BLaER1 (cell line): ENCODE results near the gene SLC2A14.
"Not testable (repeated sequence)": the region's sequence is repeated elsewhere in the genome, so short reads cannot be mapped to it uniquely, and the experiment has no call there.

Source experiments
- H3K27ac ChIP-seq: shearing (Covaris generic); formaldehyde crosslinking; 2 replicates; pipeline ENCODE4 v1.8.1; 2022
- H3K27me3 ChIP-seq: shearing (Covaris generic); formaldehyde crosslinking; 2 replicates; pipeline ENCODE4 v1.8.1; 2022
- H3K36me3 ChIP-seq: shearing (Covaris generic); formaldehyde crosslinking; 2 replicates; pipeline ENCODE4 v1.8.1; 2022
- H3K4me1 ChIP-seq: shearing (Covaris generic); formaldehyde crosslinking; 2 replicates; pipeline ENCODE4 v1.8.1; 2022
- H3K4me2 ChIP-seq: shearing (Covaris generic); formaldehyde crosslinking; 2 replicates; pipeline ENCODE4 v1.8.1; 2022
- H3K4me3 ChIP-seq: shearing (Covaris generic); formaldehyde crosslinking; 2 replicates; pipeline ENCODE4 v1.8.1; 2022
- H3K9ac ChIP-seq: shearing (Covaris generic); formaldehyde crosslinking; 2 replicates; pipeline ENCODE4 v1.8.1; 2022
- H3K9me3 ChIP-seq: shearing (Covaris generic); formaldehyde crosslinking; 2 replicates; pipeline ENCODE4 v1.8.1; 2022
- H4K20me1 ChIP-seq: shearing (Covaris generic); formaldehyde crosslinking; 2 replicates; pipeline ENCODE4 v1.8.1; 2022
- Cebpa-rat ChIP-seq: shearing (Covaris generic); IDR thresholded peaks from 2 replicates; pipeline ENCODE4 v1.8.1; 2022

SLC2A14 gene

GRCh38 chr12:7832059-7832696 is 40.5 kb downstream of the SLC2A14 start:
- no peak for TF ChIP-seq Cebpa-rat
- no peaks in the 10 kb centered on the region for H3K36me3 ChIP-seq
- H3K9me3 ChIP-seq: no peaks in the 10 kb centered on the region
- no peaks in the 10 kb centered on the region for H4K20me1 ChIP-seq
- no peak overlapping the region for H3K4me2 ChIP-seq
- peaks cover 6% of the 10 kb centered on the region; the same call in 1 of the 2 replicates for H3K4me1 ChIP-seq
- H3K9ac ChIP-seq: no peak overlapping the region
- no peak overlapping the region for H3K27ac ChIP-seq
- no peak overlapping the region for H3K4me3 ChIP-seq
- H3K27me3 ChIP-seq: no peaks in the 10 kb centered on the region

DNA sequence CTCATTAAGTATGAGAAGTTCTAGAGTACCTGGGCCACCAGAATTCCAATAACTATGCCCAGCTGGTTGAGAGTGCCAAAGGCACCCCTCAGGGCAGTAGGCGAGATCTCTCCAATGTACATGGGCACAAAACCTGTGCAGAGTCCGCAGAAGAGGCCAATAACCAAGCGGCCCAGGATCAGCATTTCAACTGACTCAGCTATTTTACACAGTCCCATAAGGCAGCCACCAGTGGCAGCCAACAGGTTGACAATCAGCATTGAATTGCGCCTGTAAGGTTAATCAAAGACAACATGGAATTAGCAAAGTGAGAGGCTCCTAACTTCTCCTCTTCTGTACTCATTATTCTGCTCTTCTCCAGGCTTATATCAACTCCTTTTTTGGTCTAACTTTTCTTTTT is 43.0 kb downstream of the SLC2A14 start:
- not testable (repeated sequence) for H3K36me3 ChIP-seq, H3K4me3 ChIP-seq, H3K9ac ChIP-seq, H3K4me1 ChIP-seq, H3K27me3 ChIP-seq, H4K20me1 ChIP-seq, H3K27ac ChIP-seq, H3K9me3 ChIP-seq, H3K4me2 ChIP-seq

- not testable (repeated sequence) for H3K4me1 ChIP-seq, H3K36me3 ChIP-seq, H3K9me3 ChIP-seq, H3K4me2 ChIP-seq, H3K27me3 ChIP-seq, H3K27ac ChIP-seq, H3K9ac ChIP-seq, H3K4me3 ChIP-seq, H4K20me1 ChIP-seq
These were observed 47.0 kb downstream of the SLC2A14 start for GRCh38 chr12:7825754-7826153.

DNA sequence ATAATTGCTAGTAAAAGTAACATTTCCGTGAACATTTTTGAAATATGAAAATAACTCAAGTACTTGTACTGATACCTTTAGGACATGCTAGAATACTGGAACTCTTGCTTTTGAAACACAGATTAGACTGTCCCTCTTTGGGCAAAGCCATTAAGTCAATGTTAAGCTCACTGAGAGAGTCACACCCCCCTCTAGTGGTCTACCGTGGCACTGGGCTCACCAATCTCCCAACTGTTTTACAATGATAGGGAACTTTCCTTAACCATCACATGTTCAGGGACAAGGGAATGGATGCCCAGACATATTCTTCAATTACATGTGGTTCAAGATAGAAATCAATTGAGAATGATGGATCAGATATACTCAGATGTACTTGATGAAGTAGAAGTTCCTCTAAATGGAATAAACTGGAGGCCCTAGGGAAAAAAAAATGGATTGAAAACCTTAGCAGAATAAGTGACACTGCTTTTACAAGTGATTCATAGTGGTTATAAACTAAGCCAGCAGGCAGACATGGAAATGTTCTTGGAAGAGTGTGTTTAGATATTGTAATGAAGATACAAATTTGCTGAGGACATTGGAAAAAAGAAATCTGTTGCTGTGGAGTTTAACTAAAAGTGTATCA is 65.7 kb downstream of the SLC2A14 start:
- no peaks in the 10 kb centered on the region for H3K9me3 ChIP-seq
- H3K4me1 ChIP-seq: no peaks in the 10 kb centered on the region; the same call in 1 of the 2 replicates
- H3K9ac ChIP-seq: no peak overlapping the region
- no peak overlapping the region for H3K27ac ChIP-seq
- TF ChIP-seq Cebpa-rat: no peak
- H3K27me3 ChIP-seq: no peaks in the 10 kb centered on the region
- H3K36me3 ChIP-seq: no peaks in the 10 kb centered on the region
- H4K20me1 ChIP-seq: no peaks in the 10 kb centered on the region
- no peak overlapping the region for H3K4me3 ChIP-seq
- no peak overlapping the region for H3K4me2 ChIP-seq

DNA sequence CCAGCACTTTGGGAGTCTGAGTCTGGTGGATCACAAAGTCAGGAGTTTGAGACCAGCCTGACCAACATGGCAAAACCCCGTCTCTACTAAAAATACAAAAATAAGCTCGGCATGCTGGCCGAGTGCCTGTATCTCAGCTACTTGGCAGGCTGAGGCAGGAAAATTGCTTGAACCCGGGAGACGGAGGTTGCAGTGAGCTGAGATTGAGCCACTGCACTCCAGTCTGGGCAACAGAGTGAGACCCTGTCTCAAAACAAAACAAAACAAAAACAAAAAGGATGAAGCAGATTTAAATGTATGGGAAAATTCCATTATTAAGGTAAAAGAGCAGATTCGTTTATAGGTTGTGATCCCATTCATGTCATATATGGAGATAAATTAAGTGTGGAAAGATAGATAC is 66.4 kb downstream of the SLC2A14 start:
- not testable (repeated sequence) for H3K4me3 ChIP-seq, H3K4me2 ChIP-seq, H4K20me1 ChIP-seq, H3K27ac ChIP-seq, H3K27me3 ChIP-seq, H3K4me1 ChIP-seq, H3K36me3 ChIP-seq, H3K9me3 ChIP-seq, H3K9ac ChIP-seq

DNA sequence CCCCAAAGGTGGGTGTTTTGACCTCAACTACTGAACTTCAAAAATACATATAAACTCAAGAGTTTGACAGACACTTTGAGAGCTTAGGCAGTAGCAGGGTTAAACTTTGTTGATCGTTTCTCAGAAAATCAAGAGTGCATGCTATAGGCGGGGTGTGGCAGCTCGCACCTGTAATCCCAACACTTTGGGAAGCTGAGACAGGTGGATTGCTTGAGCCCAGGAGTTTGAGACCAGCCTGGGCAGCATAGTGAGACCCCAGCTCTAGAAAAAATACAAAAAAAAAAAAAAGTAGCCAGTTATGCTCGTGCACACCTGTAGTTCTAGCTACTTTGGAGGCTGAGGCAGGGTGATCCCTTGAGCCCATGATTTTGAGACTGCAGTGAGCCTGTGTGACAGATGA is 71.3 kb downstream of the SLC2A14 start:
- Histone ChIP-seq H3K27me3 (no peaks in the 10 kb centered on the region), H3K9ac (no peak overlapping the region), H4K20me1 (no peaks in the 10 kb centered on the region), H3K4me1 (no peaks in the 10 kb centered on the region), H3K9me3 (no peaks in the 10 kb centered on the region), H3K4me2 (no peak overlapping the region), H3K36me3 (no peaks in the 10 kb centered on the region), H3K27ac (no peak overlapping the region), H3K4me3 (no peak overlapping the region)
- TF ChIP-seq Cebpa-rat: no peak

DNA sequence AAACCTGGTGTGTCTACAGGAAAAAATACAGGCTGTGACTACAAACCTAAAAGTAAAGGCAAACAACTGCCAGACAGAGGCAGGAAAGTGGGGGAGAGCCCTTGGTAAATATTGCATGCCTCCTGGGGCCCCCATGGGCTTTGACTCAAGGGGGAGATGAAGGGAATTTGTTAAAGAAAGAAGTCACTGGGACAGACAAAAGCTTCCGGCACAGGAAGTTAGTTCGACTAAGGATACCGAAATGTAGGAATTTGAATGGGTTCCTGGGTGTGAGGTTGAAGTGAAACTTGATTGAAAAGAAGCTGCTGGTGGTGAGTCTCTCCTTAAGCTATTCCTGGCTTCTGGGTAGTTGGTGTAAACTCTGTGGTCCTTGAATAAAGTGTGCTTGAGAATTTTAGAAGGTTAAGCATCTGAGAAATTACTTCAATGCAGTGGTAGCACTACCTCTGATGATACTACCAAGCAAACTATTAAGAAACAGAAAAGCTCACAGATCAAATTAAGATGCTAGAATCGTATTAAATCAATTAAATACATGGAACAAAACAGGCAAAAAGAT is 73.9 kb downstream of the SLC2A14 start:
- not testable (repeated sequence) for H3K9me3 ChIP-seq, H3K27ac ChIP-seq, H3K9ac ChIP-seq, H3K4me2 ChIP-seq, H3K36me3 ChIP-seq, H4K20me1 ChIP-seq, H3K27me3 ChIP-seq, H3K4me1 ChIP-seq, H3K4me3 ChIP-seq

DNA sequence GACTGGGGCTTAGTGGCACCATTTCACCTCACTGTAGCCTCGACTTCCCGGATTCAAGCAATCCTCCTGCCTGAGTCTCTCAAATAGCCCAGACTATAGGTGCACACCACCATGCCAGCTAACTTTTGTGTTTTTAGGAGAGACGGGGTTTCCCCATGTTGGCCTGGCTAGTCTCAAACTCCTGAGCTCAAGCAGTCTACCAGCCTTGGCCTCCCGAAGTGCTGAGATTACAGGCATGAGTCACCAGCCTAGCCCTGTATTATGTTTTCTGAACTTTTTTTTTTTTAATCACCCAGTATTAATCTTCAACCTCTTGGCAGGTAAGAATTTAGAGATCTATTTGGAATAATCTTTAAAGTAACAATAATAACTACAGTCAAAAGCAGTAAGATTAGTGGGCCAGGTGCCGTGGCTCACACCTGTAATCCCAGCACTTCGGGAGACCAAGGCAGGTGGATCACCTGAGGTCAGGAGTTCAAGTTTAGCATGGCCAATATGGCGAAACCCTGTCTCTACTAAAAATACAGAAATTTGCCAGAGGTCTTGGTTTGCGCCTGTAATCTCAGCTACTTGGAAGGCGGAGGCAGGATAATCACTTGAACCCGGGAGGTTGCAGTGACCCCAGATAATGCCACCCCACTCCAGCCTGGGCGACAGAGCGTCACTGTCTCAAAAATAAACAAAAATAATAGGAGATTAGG is 74.9 kb downstream of the SLC2A14 start:
- H3K4me3 ChIP-seq: no peak overlapping the region
- no peak overlapping the region for H3K4me2 ChIP-seq
- no peaks in the 10 kb centered on the region for H3K4me1 ChIP-seq
- no peaks in the 10 kb centered on the region for H4K20me1 ChIP-seq
- H3K27me3 ChIP-seq: no peaks in the 10 kb centered on the region
- H3K9ac ChIP-seq: no peak overlapping the region
- TF ChIP-seq Cebpa-rat: no peak
- H3K36me3 ChIP-seq: no peaks in the 10 kb centered on the region
- no peaks in the 10 kb centered on the region for H3K9me3 ChIP-seq
- no peak overlapping the region for H3K27ac ChIP-seq

- H3K27ac ChIP-seq, H3K36me3 ChIP-seq: not testable (repeated sequence)
These were observed 75.4 kb downstream of the SLC2A14 start for GRCh38 chr12:7797269-7797668.

DNA sequence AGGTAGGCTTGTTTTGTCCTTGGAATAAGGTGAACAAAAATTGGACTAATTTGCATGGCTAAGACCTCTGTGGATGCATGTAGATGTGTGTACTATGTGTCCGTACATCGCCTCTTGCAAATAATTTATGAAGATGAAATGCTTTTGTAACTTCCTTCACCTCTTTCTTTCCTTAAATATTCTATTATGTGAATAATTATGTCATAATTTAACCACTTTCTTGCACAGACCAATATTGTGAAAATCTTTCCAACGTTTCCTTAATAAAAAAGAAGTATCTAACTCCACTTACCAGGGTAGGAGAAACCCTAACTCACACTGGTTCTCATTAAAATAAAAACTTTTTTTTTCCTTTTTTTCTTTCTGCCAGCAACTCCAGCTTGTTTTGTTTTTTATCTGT is 79.5 kb downstream of the SLC2A14 start:
- no peaks in the 10 kb centered on the region for H3K36me3 ChIP-seq
- H3K4me1 ChIP-seq: no peaks in the 10 kb centered on the region
- H4K20me1 ChIP-seq: no peaks in the 10 kb centered on the region
- no peak overlapping the region for H3K9ac ChIP-seq
- H3K4me2 ChIP-seq: no peak overlapping the region
- H3K27ac ChIP-seq: no peak overlapping the region
- no peaks in the 10 kb centered on the region for H3K27me3 ChIP-seq
- TF ChIP-seq Cebpa-rat: no peak
- H3K4me3 ChIP-seq: no peak overlapping the region
- H3K9me3 ChIP-seq: no peaks in the 10 kb centered on the region

More at GRCh38 chr12:7797269-7797668, 75.4 kb downstream of the SLC2A14 start:
- not testable (repeated sequence) for H3K9ac ChIP-seq, H3K4me1 ChIP-seq, H3K4me3 ChIP-seq, H3K4me2 ChIP-seq, H3K9me3 ChIP-seq, H3K27me3 ChIP-seq, H4K20me1 ChIP-seq

DNA sequence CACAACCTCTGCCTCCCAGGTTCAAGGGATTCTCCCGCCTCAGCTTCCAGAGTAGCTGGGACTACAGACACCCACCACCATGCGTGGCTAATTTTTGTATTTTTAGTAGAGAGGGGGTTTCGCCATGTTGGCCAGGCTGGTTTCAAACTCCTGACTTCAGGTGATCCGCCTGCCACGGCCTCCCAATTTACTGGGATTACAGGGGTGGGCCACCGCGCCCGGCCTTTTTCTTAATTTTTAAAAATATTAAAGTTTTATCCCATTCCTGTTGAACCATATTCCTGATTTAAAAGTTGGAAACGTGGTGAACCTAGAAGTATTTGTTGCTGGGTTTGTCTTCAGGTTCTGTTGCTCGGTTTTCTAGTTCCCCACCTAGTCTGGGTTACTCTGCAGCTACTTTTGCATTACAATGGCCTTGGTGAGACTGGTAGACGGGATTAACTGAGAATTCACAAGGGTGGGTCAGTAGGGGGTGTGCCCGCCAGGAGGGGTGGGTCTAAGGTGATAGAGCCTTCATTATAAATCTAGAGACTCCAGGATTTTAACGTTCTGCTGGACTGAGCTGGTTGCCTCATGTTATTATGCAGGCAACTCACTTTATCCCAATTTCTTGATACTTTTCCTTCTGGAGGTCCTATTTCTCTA is 83.7 kb downstream of the SLC2A14 start, which contains the start of gene NANOG:
Gene NANOG, plus strand, starts transcription at position 519 of the 645 bp plus-strand sequence. CDS start 213 bp downstream, outside the sequence.
- H3K4me3 ChIP-seq, H3K27ac ChIP-seq, H3K36me3 ChIP-seq, H3K4me1 ChIP-seq, H3K9ac ChIP-seq, H4K20me1 ChIP-seq, H3K27me3 ChIP-seq, H3K9me3 ChIP-seq, H3K4me2 ChIP-seq: not testable (repeated sequence)
